HG03095 (cell line): Measurements from ENCODE around the gene MYLIP.
"Not testable (repeated sequence)": the region's sequence is repeated elsewhere in the genome, so short reads cannot be mapped to it uniquely, and the experiment has no call there.

Experiments used
- ATAC-seq: cut with Tn5 transposase; IDR thresholded peaks from one replicate; pipeline ENCODE4 v1.9.1; 2021; ENCODE audit warnings: moderate library complexity; ENCODE audit not compliant: unreplicated experiment

MYLIP gene

GRCh38 chr6:16168858-16169257, 40.0 kb downstream of the MYLIP start:
- ATAC-seq, result no peak

- ATAC-seq, result no peak
Measured at GRCh38 chr6:16171400-16171799, 42.5 kb downstream of the MYLIP start.

- no peak for ATAC-seq
Measured at GRCh38 chr6:16173167-16173940, 44.5 kb downstream of the MYLIP start.

- ATAC-seq, result no peak
Measured at GRCh38 chr6:16174416-16175078, 45.7 kb downstream of the MYLIP start.

GRCh38 chr6:16176600-16176999, 47.7 kb downstream of the MYLIP start:
- not testable (repeated sequence) for ATAC-seq

GRCh38 chr6:16177881-16178280, 49.0 kb downstream of the MYLIP start:
- ATAC-seq, result no peak

- no peak for ATAC-seq
Measured at GRCh38 chr6:16178351-16178750, 49.5 kb downstream of the MYLIP start.

GRCh38 chr6:16179063-16179462, 50.2 kb downstream of the MYLIP start:
- ATAC-seq, result no peak

GRCh38 chr6:16179970-16180431, 51.1 kb downstream of the MYLIP start:
- no peak for ATAC-seq

GRCh38 chr6:16180696-16181438, 52.0 kb downstream of the MYLIP start:
- no peak for ATAC-seq

- no peak for ATAC-seq
Measured at GRCh38 chr6:16181439-16182297, 52.8 kb downstream of the MYLIP start.

- no peak for ATAC-seq
Measured at GRCh38 chr6:16183187-16183664, 54.3 kb downstream of the MYLIP start.

- ATAC-seq, result no peak
Measured at GRCh38 chr6:16184129-16184528, 55.2 kb downstream of the MYLIP start.

- no peak for ATAC-seq
Measured at GRCh38 chr6:16184551-16184950, 55.7 kb downstream of the MYLIP start.

- ATAC-seq, result no peak
Measured at GRCh38 chr6:16187176-16187575, 58.3 kb downstream of the MYLIP start.

GRCh38 chr6:16190214-16190613, 61.3 kb downstream of the MYLIP start:
- no peak for ATAC-seq

- ATAC-seq, result no peak
Measured at GRCh38 chr6:16196260-16196983, 67.5 kb downstream of the MYLIP start.

- no peak for ATAC-seq
Measured at GRCh38 chr6:16196984-16197546, 68.2 kb downstream of the MYLIP start.
